Activated gamma-delta T cell treated with anti-CD3 and anti-CD28 coated beads, Interleukin-2, amount 50 U/mL, for 16 hours (primary cell): ENCODE results near the gene ADK.

Source experiments
- DNase-seq: peaks from one replicate; pipeline ENCODE4 v3.0.0-alpha.2; 2020; ENCODE audit warnings: low read depth

Gene ADK

GRCh38 chr10:74363727-74364126 lies 212.7 kb downstream of the ADK start:
- DNase-seq = no peak

GRCh38 chr10:74365109-74365508 lies 214.1 kb downstream of the ADK start:
- DNase-seq = no peak

- no peak for DNase-seq
Measured at GRCh38 chr10:74371696-74372095, 220.7 kb downstream of the ADK start.

DNA sequence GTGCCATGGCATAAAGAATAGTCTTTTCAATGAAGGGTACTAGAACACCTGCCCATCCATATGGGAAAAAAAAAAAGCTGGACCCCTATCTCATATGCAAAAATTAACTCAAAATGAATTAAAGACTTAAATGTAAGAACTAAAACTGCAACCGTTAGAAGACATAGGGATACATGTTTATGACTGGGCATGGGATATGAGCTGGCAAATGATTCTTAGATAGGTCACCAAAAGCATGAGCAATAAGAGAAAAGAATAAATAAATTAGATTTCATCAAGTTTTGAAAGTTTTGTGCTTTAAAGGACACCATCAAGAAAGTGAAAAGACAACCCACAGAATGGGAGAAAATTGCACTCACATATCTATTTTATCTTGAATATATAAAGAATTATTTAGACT lies 222.0 kb downstream of the ADK start:
- DNase-seq = no peak

- DNase-seq = no peak
Measured at GRCh38 chr10:74377476-74377875, 226.5 kb downstream of the ADK start.

DNA sequence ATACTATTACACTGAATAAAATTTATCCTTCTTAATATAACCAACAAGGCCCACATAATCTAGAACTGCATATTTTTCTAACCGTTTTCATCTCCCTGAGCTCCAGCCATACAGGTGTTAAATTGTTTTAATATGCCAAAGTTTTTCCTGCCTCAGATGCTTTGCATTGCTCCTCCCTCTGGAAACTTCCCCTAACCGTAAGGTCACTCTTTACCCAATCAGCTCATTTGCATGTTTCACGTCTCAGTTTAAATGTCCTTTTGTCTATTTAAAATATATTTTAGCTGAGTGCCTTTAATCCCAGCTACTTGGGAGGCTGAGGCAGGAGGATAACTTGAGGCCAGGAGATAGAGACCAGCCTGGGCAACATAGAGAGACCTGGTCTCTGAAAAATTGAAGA lies 228.5 kb downstream of the ADK start:
- no peak for DNase-seq

GRCh38 chr10:74380795-74381194 lies 229.8 kb downstream of the ADK start:
- DNase-seq = no peak

- no peak for DNase-seq
Measured at GRCh38 chr10:74381291-74381853, 230.4 kb downstream of the ADK start.

- DNase-seq = no peak
Measured at GRCh38 chr10:74382663-74383062, 231.6 kb downstream of the ADK start.

DNA sequence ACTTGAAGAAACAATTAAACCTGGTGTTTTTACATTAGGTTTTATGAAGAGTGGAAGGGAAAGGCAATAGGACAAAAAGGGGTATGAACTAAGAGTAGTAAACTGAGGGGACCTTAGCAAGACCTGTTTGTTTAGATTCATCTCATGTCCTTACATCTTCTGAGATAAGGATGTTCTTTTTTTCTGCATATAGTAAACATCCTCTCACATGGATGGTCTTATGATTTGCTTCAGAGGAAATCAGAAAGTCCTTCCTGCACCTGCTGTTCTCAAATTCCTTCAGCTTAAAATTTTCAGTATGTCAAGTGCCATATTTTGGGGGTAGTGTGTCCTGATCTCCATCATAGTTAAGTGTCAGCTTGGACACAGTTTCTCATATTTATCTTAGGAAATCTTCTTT lies 232.6 kb downstream of the ADK start:
- DNase-seq = no peak

- no peak for DNase-seq
Measured at GRCh38 chr10:74384615-74385183, 233.7 kb downstream of the ADK start.

- DNase-seq = no peak
Measured at GRCh38 chr10:74388801-74389200, 237.8 kb downstream of the ADK start.

- no peak for DNase-seq
Measured at GRCh38 chr10:74391786-74392185, 240.8 kb downstream of the ADK start.

DNA sequence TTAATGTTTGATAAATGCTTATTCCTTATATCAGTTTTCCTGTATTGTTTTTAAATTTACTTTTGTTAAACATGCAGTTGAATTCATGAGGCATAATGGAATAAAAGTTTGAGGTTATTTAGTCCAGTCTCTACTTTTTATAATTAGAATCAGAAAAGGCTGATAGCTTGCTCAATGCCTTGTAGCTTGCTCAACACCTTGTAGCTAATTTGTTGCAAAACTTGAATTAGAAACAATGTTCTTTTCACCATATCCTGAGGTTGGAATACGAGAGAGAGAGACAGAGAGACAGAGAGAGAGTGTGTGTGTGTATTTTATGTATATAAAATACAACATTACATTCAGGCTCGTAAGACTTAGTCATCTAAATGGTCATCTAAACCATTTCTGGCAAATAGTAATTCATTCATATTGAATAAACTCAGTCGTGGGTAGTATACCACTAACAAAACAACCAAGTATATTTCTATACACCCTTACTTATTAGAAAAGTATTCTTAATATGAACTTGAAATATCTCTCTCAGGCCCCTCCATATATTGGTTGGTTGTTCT lies 243.5 kb downstream of the ADK start:
- DNase-seq = no peak

DNA sequence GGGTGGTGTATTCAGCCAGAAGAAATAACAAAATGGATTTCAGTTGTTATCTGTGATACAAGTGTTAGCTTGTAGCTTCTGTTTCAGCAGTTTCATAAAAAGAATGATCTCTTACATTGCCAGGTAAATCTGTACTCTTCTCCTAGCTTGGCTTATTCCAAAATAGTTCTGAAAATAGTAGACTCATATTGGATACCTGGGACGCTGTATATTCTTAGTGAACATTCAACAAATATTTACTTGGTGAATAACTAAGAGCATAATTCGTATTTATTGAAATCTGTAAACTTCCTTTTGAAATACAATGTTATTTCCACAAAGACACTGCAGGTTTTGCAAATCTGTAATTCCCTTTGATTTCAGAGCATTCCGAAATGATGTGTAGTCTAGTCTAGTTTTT lies 249.2 kb downstream of the ADK start:
- DNase-seq = no peak

DNA sequence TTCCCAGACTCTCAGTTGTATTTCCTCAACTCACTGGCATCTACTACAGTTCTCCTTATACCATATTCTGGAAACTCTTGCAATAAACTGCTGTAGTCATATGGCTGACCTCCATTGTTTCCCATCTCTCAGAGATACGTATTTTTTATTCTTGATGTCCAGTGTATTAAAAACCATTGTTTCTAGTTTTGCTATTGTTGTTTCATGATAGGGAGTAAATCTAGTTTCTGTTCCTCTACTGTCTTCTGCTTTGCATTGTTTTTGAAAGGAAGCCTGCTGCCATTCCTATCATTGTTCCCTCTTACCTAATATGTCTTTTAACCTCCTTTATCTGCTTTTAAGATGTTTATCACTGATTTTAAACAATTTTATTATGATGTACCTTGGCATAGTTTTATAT lies 255.0 kb downstream of the ADK start:
- no peak for DNase-seq

GRCh38 chr10:74415146-74415839 lies 264.3 kb downstream of the ADK start:
- DNase-seq = no peak

GRCh38 chr10:74417397-74417796 lies 266.4 kb downstream of the ADK start:
- DNase-seq = no peak

DNA sequence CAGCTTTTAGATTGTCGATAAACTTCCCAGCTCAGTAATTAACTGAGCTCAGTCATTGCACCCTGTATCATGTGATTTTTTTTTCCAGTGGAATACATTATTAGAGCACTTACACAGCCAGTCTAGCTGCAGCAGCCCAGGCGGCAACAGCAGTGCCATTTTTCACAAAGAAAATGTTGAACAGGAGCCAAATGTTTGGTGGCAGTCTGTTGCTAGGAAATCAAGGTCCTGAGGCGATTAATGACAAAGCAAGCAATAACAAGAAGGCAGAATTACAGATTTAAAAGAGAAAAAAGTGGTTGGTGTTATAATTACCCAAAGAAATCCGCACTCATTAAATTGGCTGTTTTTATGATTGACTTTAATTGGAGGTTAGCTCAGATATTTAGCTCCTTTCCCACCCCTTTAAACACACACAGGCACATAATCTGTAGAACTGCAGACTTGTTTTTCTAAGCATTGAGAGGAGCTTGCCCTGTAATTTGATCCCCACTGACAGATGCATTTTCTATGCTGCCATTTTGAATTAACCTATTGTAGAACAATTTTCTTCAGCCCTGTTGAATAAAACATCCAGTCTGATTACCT lies 267.4 kb downstream of the ADK start:
- no peak for DNase-seq

DNA sequence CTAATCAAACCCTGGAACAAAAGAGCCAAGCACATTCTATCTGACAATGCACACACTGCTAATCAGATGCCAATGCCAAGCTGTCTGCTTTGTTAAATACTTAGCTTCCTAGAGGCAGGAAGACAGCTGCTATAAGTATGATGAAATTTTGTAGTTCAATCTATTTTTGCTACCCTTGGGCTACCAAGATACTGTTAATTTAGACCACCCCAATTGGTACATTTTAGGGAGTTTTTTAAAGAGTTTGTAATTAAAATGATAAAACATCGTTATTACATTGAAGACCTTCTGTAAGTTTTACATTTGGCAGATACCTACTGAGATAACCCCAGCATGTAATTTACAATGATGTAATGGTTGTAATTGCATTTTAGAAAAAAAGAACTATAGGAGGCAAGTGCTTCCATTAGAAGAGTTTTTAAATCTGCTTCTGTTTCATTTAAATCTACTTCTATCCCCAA lies 268.5 kb downstream of the ADK start:
- DNase-seq = no peak

GRCh38 chr10:74419958-74420375 lies 268.9 kb downstream of the ADK start:
- peak; percentile 18 for DNase-seq

GRCh38 chr10:74424565-74424964 lies 273.5 kb downstream of the ADK start:
- DNase-seq = no peak

DNA sequence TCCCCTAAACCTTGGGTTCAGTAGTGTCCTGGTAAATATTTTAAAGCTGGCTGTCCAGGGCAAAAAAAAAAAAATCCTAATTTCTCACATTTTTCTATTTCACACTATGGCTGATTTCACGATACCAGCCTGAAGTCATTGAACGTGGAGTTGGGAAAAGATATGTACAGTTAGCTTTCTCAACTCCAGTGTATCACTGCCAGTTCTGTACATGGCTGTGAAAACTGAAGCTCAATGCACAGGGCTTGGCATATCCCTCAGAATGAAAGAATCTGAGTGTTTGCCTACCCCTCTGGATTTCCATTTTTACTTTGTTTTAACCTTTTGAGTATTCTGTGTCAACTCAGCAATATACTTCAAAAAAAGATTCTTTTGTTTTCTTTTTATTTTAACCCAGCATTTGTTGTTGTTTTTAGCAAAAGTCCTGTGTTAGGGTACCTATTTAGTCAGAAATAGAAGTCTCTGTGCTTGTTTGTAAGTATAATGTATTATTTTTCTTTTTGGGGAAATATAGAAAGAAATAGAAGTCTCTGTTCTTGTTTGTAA lies 274.5 kb downstream of the ADK start:
- no peak for DNase-seq
